Panc1 (cell line): ENCODE results near the gene KRTAP26-1. TPM values are rescaled to one million over a fixed set of nuclear protein-coding genes. Genes with fewer than 3 reads are reported as not detected.

Experiments used
- ATAC-seq: fragments of 200-7000 bp; cut with Tn5 transposase; 2 replicates; pipeline ENCODE4 v1.9.1; 2020; ENCODE audit warnings: mild to moderate bottlenecking, moderate library complexity
- BruUV-seq: library from RNA; stranded (reverse); fragments of 400-500 nt; replicated peaks from 2 replicates; lab custom pipeline; 2021; lab: Mats Ljungman, UMichigan
- CTCF ChIA-PET: fragments of 300-600 bp; sonication (Branson Sonifier 250); formaldehyde crosslinking; loops from one replicate; lab custom pipeline; 2022; ENCODE audit warnings: antibody characterized with exemption; lab: Charles Lee
- POLR2A ChIA-PET: fragments of 300-600 bp; sonication (Branson Sonifier 250); formaldehyde crosslinking; loops from one replicate; lab custom pipeline; 2022; ENCODE audit warnings: antibody characterized with exemption; lab: Charles Lee
- DNase-seq: peaks from one replicate; pipeline ENCODE4 v3.0.0-alpha.2; 2010; ENCODE audit warnings: low read depth, low spot score
- H3K27ac ChIP-seq: 2 replicates; pipeline ENCODE4 v1.5.1; 2011; ENCODE audit warnings: mild to moderate bottlenecking, low read length, inconsistent platforms
- H3K27me3 ChIP-seq: fragments of 200-500 bp; sonication (Bioruptor generic); 2 replicates; pipeline ENCODE4 v1.6.0; 2014; ENCODE audit warnings: low read length, inconsistent platforms; ENCODE audit not compliant: control insufficient read depth, insufficient read depth
- H3K36me3 ChIP-seq: fragments of 200-500 bp; sonication (Bioruptor generic); 2 replicates; pipeline ENCODE4 v1.5.1; 2014; ENCODE audit warnings: inconsistent platforms, mild to moderate bottlenecking, low read length, moderate library complexity; ENCODE audit not compliant: control insufficient read depth, insufficient read depth
- H3K4me1 ChIP-seq: 2 replicates; pipeline ENCODE4 v1.5.1; 2011; ENCODE audit warnings: inconsistent platforms, mild to moderate bottlenecking, low read length, moderate library complexity; ENCODE audit not compliant: control insufficient read depth, insufficient read depth
- H3K4me3 ChIP-seq, 2 experiments: 2 replicates each; pipeline ENCODE4 v1.5.1; 2011 to 2012; ENCODE audit warnings: low read depth in 2 of 2, low read length in 2 of 2, mild to moderate bottlenecking in 2 of 2, inconsistent platforms in 1 of 2, moderate library complexity in 1 of 2
- H3K9me3 ChIP-seq: fragments of 200-500 bp; sonication (Bioruptor generic); 2 replicates; pipeline ENCODE4 v1.5.1; 2014; ENCODE audit warnings: low read depth, mild to moderate bottlenecking, inconsistent platforms, low read length, moderate library complexity; ENCODE audit not compliant: control insufficient read depth, insufficient read depth
- CTCF ChIP-seq: fragments of 450-650 bp; IDR thresholded peaks from 2 replicates; pipeline ENCODE4 v1.5.1; 2017; ENCODE audit warnings: mild to moderate bottlenecking
- POLR2AphosphoS5 ChIP-seq: IDR thresholded peaks from 2 replicates; pipeline ENCODE4 v1.6.1; 2012; ENCODE audit warnings: mild to moderate bottlenecking, low read depth, low read length, moderate library complexity
- SIN3A ChIP-seq: IDR thresholded peaks from 2 replicates; pipeline ENCODE4 v1.6.1; 2012; ENCODE audit warnings: low read depth, mild to moderate bottlenecking, low read length, moderate library complexity, borderline replicate concordance; ENCODE audit not compliant: insufficient read depth
- TCF7L2 ChIP-seq: IDR thresholded peaks from 2 replicates; pipeline ENCODE4 v1.6.1; 2011; ENCODE audit warnings: mild to moderate bottlenecking, low read depth, low read length, inconsistent platforms
- in situ Hi-C: cut with HindIII; loops from 2 replicates; pipeline ENCODE4 v1.10.0; 2016; ENCODE audit warnings: low sequenced_read_pairs, low pct_unique_long_range_greater_than_20kb
- intact Hi-C: fragments of 100-400 bp; cut with micrococcal nuclease; formaldehyde crosslinking; loops from one replicate; pipeline ENCODE4 v1.10.0; 2022; ENCODE audit not compliant: unreplicated experiment
- total RNA-seq: library from RNA; stranded (reverse); gene quantifications from one replicate; pipeline ENCODE4 v1.2.1, GENCODE V29; 2021; ENCODE audit not compliant: unreplicated experiment
- TF ChIP-seq, protein P1 (sequence below), 2 experiments: IDR thresholded peaks; 2 replicates each; pipeline ENCODE4 v1.6.1; 2011 to 2012; ENCODE audit warnings: low read depth in 2 of 2, control low read depth in 1 of 2, low read length in 1 of 2, mild to moderate bottlenecking in 1 of 2, moderate library complexity in 1 of 2; ENCODE audit not compliant: insufficient read depth in 1 of 2

Gene KRTAP26-1
- total RNA-seq, 1 experiment from 2014 or later, result not detected

DNA sequence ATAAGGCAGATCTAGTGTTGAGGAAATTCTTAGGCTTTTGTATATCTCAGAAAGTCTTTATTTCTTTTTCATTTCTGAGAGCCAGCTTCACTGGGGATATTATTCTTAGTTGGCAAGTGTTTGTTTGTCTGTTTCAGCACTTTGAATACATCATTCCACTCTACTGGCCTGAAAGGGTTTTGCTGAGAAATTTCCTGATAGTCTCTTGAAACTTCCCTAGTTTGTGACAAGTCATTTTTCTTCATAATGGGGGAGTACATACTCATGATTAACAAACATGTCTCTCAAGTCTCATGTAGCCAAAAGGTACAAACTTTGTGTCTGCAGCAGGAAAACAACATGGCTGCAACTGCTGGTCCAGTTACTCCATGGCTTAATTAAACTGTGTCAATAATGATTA is 6.3 kb upstream of the KRTAP26-1 start:
- BruUV-seq, result no TSS peak
- Histone ChIP-seq H3K4me3 (no peak overlapping the region), H3K9me3 (no peaks in the 10 kb centered on the region), H3K27ac (no peak overlapping the region), H3K27me3 (no peaks in the 10 kb centered on the region), H3K36me3 (no peaks in the 10 kb centered on the region), H3K4me1 (no peaks in the 10 kb centered on the region)
- POLR2A ChIA-PET, result no interaction called here
- CTCF ChIA-PET, result no interaction called here
- ATAC-seq, result no peak
- TF ChIP-seq CTCF, result no peak
- no peak for TF ChIP-seq POLR2AphosphoS5
- TF ChIP-seq, protein P1, sequence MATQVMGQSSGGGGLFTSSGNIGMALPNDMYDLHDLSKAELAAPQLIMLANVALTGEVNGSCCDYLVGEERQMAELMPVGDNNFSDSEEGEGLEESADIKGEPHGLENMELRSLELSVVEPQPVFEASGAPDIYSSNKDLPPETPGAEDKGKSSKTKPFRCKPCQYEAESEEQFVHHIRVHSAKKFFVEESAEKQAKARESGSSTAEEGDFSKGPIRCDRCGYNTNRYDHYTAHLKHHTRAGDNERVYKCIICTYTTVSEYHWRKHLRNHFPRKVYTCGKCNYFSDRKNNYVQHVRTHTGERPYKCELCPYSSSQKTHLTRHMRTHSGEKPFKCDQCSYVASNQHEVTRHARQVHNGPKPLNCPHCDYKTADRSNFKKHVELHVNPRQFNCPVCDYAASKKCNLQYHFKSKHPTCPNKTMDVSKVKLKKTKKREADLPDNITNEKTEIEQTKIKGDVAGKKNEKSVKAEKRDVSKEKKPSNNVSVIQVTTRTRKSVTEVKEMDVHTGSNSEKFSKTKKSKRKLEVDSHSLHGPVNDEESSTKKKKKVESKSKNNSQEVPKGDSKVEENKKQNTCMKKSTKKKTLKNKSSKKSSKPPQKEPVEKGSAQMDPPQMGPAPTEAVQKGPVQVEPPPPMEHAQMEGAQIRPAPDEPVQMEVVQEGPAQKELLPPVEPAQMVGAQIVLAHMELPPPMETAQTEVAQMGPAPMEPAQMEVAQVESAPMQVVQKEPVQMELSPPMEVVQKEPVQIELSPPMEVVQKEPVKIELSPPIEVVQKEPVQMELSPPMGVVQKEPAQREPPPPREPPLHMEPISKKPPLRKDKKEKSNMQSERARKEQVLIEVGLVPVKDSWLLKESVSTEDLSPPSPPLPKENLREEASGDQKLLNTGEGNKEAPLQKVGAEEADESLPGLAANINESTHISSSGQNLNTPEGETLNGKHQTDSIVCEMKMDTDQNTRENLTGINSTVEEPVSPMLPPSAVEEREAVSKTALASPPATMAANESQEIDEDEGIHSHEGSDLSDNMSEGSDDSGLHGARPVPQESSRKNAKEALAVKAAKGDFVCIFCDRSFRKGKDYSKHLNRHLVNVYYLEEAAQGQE (IDR thresholded peaks at IDR 0.05; ENCODE audit: insufficient read depth in 1 of 2, low read depth in 2 of 2, low read length in 1 of 2), result no peak
- TF ChIP-seq TCF7L2, result no peak
- TF ChIP-seq SIN3A, result no peak
- intact Hi-C loops (no loop called here), in situ Hi-C loops (no loop called here)
- DNase-seq, result no peak

DNA sequence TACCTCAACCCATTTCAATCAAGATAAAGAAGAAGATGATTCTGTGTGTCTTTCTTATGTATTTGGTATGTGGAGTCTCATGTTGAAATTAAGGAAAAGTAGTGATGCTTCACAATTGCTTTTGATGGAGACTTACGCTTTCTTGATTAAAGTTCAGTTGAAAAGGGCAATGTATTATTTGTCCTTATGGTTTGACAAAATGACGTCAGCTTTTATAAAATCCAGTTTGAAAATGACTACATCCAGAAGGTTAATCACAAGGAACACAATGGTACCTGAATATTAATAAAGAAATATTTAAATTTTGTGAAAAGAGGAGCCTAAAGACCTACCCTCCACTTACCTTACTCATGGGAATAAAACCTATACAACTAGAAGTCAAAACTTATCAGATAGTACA is 4.4 kb downstream of the KRTAP26-1 start:
- ChIA-PET CTCF (no interaction called here), POLR2A (no interaction called here)
- no peaks in the 10 kb centered on the region for H3K9me3 ChIP-seq
- H3K27me3 ChIP-seq, result no peaks in the 10 kb centered on the region
- no TSS peak for BruUV-seq
- ATAC-seq, result no peak
- DNase-seq, result no peak
- no peak overlapping the region for H3K27ac ChIP-seq
- intact Hi-C loops (no loop called here), in situ Hi-C loops (no loop called here)
- TF ChIP-seq POLR2AphosphoS5, result no peak
- H3K36me3 ChIP-seq, result no peaks in the 10 kb centered on the region
- H3K4me1 ChIP-seq, result no peaks in the 10 kb centered on the region
- no peak overlapping the region for H3K4me3 ChIP-seq

GRCh38 chr21:30306884-30307283 is 13.2 kb downstream of the KRTAP26-1 start:
- no peak overlapping the region for H3K4me3 ChIP-seq
- TF ChIP-seq CTCF (no peak), TCF7L2 (no peak), POLR2AphosphoS5 (no peak), SIN3A (no peak)
- TF ChIP-seq, protein P1 (IDR thresholded peaks at IDR 0.05; ENCODE audit: insufficient read depth in 1 of 2, low read depth in 2 of 2, low read length in 1 of 2), result no peak
- DNase-seq, result no peak
- H3K27me3 ChIP-seq, result no peaks in the 10 kb centered on the region
- in situ Hi-C loops, result no loop called here
- ATAC-seq, result no peak
- no peaks in the 10 kb centered on the region for H3K36me3 ChIP-seq
- ChIA-PET CTCF (no interaction called here), POLR2A (no interaction called here)
- intact Hi-C loops, result no loop called here
- no peaks in the 10 kb centered on the region for H3K4me1 ChIP-seq
- no TSS peak for BruUV-seq
- no peaks in the 10 kb centered on the region for H3K9me3 ChIP-seq
- H3K27ac ChIP-seq, result no peak overlapping the region
